Smooth muscle cell (in vitro differentiated cells): ENCODE results near the gene E2F2. TPM values are rescaled to one million over a fixed set of nuclear protein-coding genes. Genes with fewer than 3 reads are reported as not detected.

Source experiments
- DNase-seq: peaks from one replicate; lab custom pipeline; 2025; ENCODE audit not compliant: unreplicated experiment; lab: John Stamatoyannopoulos, UW
- H2AFZ ChIP-seq: fragments of 200-600 bp; sonication (generic); 2 replicates; pipeline ENCODE4 v1.6.0; 2016; ENCODE audit warnings: antibody characterized with exemption, low read depth, mild to moderate bottlenecking
- H3F3A ChIP-seq: fragments of 200-600 bp; sonication (generic); 2 replicates; pipeline ENCODE4 v1.6.0; 2017; ENCODE audit warnings: antibody characterized with exemption, low read depth
- H3K27ac ChIP-seq: fragments of 200-600 bp; sonication (generic); 2 replicates; pipeline ENCODE4 v1.5.1; 2016; ENCODE audit warnings: low read depth, mild to moderate bottlenecking
- H3K27me3 ChIP-seq: fragments of 200-600 bp; sonication (generic); 2 replicates; pipeline ENCODE4 v1.6.1; 2016; ENCODE audit warnings: low read depth, mild to moderate bottlenecking
- H3K36me3 ChIP-seq: fragments of 200-600 bp; sonication (generic); 2 replicates; pipeline ENCODE4 v1.5.1; 2016; ENCODE audit warnings: low read depth
- H3K4me1 ChIP-seq: fragments of 200-600 bp; sonication (generic); 2 replicates; pipeline ENCODE4 v1.5.1; 2016; ENCODE audit warnings: low read depth
- H3K4me2 ChIP-seq: fragments of 200-600 bp; sonication (generic); 2 replicates; pipeline ENCODE4 v1.6.0; 2016; ENCODE audit warnings: mild to moderate bottlenecking
- H3K4me3 ChIP-seq: fragments of 200-600 bp; sonication (generic); 2 replicates; pipeline ENCODE4 v1.5.1; 2016; ENCODE audit warnings: mild to moderate bottlenecking
- H3K79me2 ChIP-seq: fragments of 200-600 bp; sonication (generic); 2 replicates; pipeline ENCODE4 v1.6.0; 2016; ENCODE audit warnings: low read depth, mild to moderate bottlenecking
- H3K9ac ChIP-seq: fragments of 200-600 bp; sonication (generic); 2 replicates; pipeline ENCODE4 v1.6.0; 2016; ENCODE audit warnings: low read depth
- H3K9me3 ChIP-seq: fragments of 200-600 bp; sonication (generic); replicated peaks from 2 replicates; pipeline ENCODE4 v1.5.1; 2016; ENCODE audit warnings: low read depth
- H4K20me1 ChIP-seq: fragments of 200-600 bp; sonication (generic); 2 replicates; pipeline ENCODE4 v1.6.0; 2016; ENCODE audit warnings: low read depth
- CTCF ChIP-seq: fragments of 200-600 bp; sonication (generic); IDR thresholded peaks from 2 replicates; pipeline ENCODE4 v1.5.1; 2017; ENCODE audit warnings: borderline replicate concordance, mild to moderate bottlenecking, antibody characterized with exemption; ENCODE audit not compliant: insufficient read depth, poor library complexity, severe bottlenecking
- WGBS: methylation state at CpG from one replicate; pipeline ENCODE4 v1.1.7; 2016; ENCODE audit warnings: low lambda C conversion rate; 5-methylcytosine and 5-hydroxymethylcytosine counted together
- polyA plus RNA-seq: library from polyadenylated mRNA; unstranded; fragments of >200 nt; fragmentation: Nextera tagmentation; extraction: Ambion mirVana; gene quantifications from 2 replicates; pipeline ENCODE4 v1.2.1, GENCODE V29; 2016
- total RNA-seq: library from RNA; depleted of rRNA; stranded (reverse); fragments of >200 nt; gene quantifications from 2 replicates; pipeline ENCODE4 v1.2.3, GENCODE V29; 2014

Gene E2F2
- total and polyA plus RNA-seq, 2 experiments from 2014 or later = 0.63 to 1.4 TPM

- H2AFZ ChIP-seq = no peak overlapping the region
- no peak for TF ChIP-seq CTCF
- no peaks in the 10 kb centered on the region for H3K9me3 ChIP-seq
- peak overlapping the region; percentile 99 for H3K4me2 ChIP-seq
- DNase-seq = no peak
- H3F3A ChIP-seq = no peaks in the 10 kb centered on the region
- peak overlapping the region; percentile 65 for H3K4me3 ChIP-seq
- H4K20me1 ChIP-seq = no peaks in the 10 kb centered on the region
- peaks cover 21% of the 10 kb centered on the region for H3K4me1 ChIP-seq
- H3K9ac ChIP-seq = no peak overlapping the region
- H3K27me3 ChIP-seq = peaks cover 4% of the 10 kb centered on the region
- no peaks in the 10 kb centered on the region for H3K36me3 ChIP-seq
- H3K79me2 ChIP-seq = no peaks in the 10 kb centered on the region
- WGBS = 23% methylated on average over 22 of the region's 22 CpGs
- no peak overlapping the region for H3K27ac ChIP-seq
Measured at GRCh38 chr1:23530087-23530746, 816 bp downstream of the E2F2 start.

GRCh38 chr1:23529146-23530086 lies 1.6 kb downstream of the E2F2 start:
- Histone ChIP-seq H3K36me3 (no peaks in the 10 kb centered on the region), H3K27ac (no peak overlapping the region), H3F3A (no peaks in the 10 kb centered on the region), H3K9me3 (no peaks in the 10 kb centered on the region), H3K79me2 (no peaks in the 10 kb centered on the region), H3K9ac (no peak overlapping the region), H3K4me3 (no peak overlapping the region), H3K27me3 (peaks cover 4% of the 10 kb centered on the region), H2AFZ (no peak overlapping the region), H3K4me2 (peak overlapping the region; percentile 99), H4K20me1 (no peaks in the 10 kb centered on the region), H3K4me1 (peaks cover 21% of the 10 kb centered on the region)
- 82% methylated on average over 8 of the region's 8 CpGs for WGBS
- no peak for DNase-seq
- TF ChIP-seq CTCF = no peak

- no peak overlapping the region for H2AFZ ChIP-seq
- DNase-seq = no peak
Measured at GRCh38 chr1:23528250-23528978, 2.6 kb downstream of the E2F2 start.

More at GRCh38 chr1:23528250-23528978, 2.6 kb downstream of the E2F2 start:
- H3K79me2 ChIP-seq = no peaks in the 10 kb centered on the region
- no peaks in the 10 kb centered on the region for H3F3A ChIP-seq
- H3K36me3 ChIP-seq = no peaks in the 10 kb centered on the region
- peaks cover 21% of the 10 kb centered on the region for H3K4me1 ChIP-seq
- no peaks in the 10 kb centered on the region for H3K9me3 ChIP-seq
- peaks cover 4% of the 10 kb centered on the region for H3K27me3 ChIP-seq
- H3K4me2 ChIP-seq = no peak overlapping the region
- no peaks in the 10 kb centered on the region for H4K20me1 ChIP-seq
- H3K27ac ChIP-seq = no peak overlapping the region
- H3K4me3 ChIP-seq = no peak overlapping the region
- TF ChIP-seq CTCF = no peak
- 51% methylated on average over 9 of the region's 9 CpGs for WGBS
- no peak overlapping the region for H3K9ac ChIP-seq
